SK-N-SH treated with all-trans-retinoic acid at 6 μM for 48 hours (cell line): Measurements from ENCODE around the gene GART.

Experiments
- ATAC-seq: fragments of 200-7000 bp; cut with Tn5 transposase; 3 replicates; pipeline ENCODE4 v1.9.1; 2020; ENCODE audit warnings: mild to moderate bottlenecking, moderate library complexity
- ARNTL ChIP-seq: fragments of 450-650 bp; formaldehyde crosslinking; IDR thresholded peaks from 2 replicates; pipeline ENCODE4 v1.5.0; 2020; ENCODE audit warnings: low read depth, mild to moderate bottlenecking, moderate library complexity, borderline replicate concordance
- BACH2 ChIP-seq: fragments of 250-450 bp; sonication (Bioruptor Pico); IDR thresholded peaks from 2 replicates; pipeline ENCODE4 v1.9.0; 2021; ENCODE audit warnings: mild to moderate bottlenecking, borderline replicate concordance
- CSDC2 ChIP-seq: fragments of 250-450 bp; sonication (Bioruptor Pico); IDR thresholded peaks from 2 replicates; pipeline ENCODE4 v1.5.0; 2020; ENCODE audit warnings: mild to moderate bottlenecking, moderate library complexity
- ESRRG ChIP-seq: fragments of 250-450 bp; sonication (Bioruptor Pico); IDR thresholded peaks from 2 replicates; pipeline ENCODE4 v1.6.1; 2021; ENCODE audit warnings: mild to moderate bottlenecking
- GLIS3 ChIP-seq: fragments of 250-450 bp; sonication (Bioruptor Pico); IDR thresholded peaks from 2 replicates; pipeline ENCODE4 v1.5.0; 2020; ENCODE audit warnings: mild to moderate bottlenecking, moderate library complexity
- ISL1 ChIP-seq: fragments of 250-450 bp; sonication (Bioruptor Pico); IDR thresholded peaks from 2 replicates; pipeline ENCODE4 v2.1.2; 2022; ENCODE audit warnings: mild to moderate bottlenecking, moderate library complexity
- POU6F1 ChIP-seq: fragments of 250-450 bp; sonication (Bioruptor Pico); IDR thresholded peaks from 2 replicates; pipeline ENCODE4 v1.8.0; 2021; ENCODE audit warnings: low read depth, mild to moderate bottlenecking, moderate library complexity, borderline replicate concordance
- PPARA ChIP-seq: fragments of 250-450 bp; sonication (Bioruptor Pico); IDR thresholded peaks from 2 replicates; pipeline ENCODE4 v1.5.0; 2020; ENCODE audit warnings: mild to moderate bottlenecking, borderline replicate concordance
- SNAI2 ChIP-seq: fragments of 250-450 bp; sonication (Bioruptor Pico); IDR thresholded peaks from 2 replicates; pipeline ENCODE4 v1.5.0; 2020; ENCODE audit warnings: mild to moderate bottlenecking, moderate library complexity
- TCF4 ChIP-seq: fragments of 250-450 bp; sonication (Bioruptor Pico); IDR thresholded peaks from 2 replicates; pipeline ENCODE4 v1.8.0; 2021; ENCODE audit warnings: mild to moderate bottlenecking, moderate library complexity, borderline replicate concordance
- TOX ChIP-seq: fragments of 250-450 bp; sonication (Bioruptor Pico); IDR thresholded peaks from 2 replicates; pipeline ENCODE4 v1.8.0; 2021; ENCODE audit warnings: mild to moderate bottlenecking, moderate library complexity, borderline replicate concordance
- TSHZ2 ChIP-seq: fragments of 250-450 bp; sonication (Bioruptor Pico); IDR thresholded peaks from 2 replicates; pipeline ENCODE4 v1.5.0; 2020; ENCODE audit warnings: mild to moderate bottlenecking, moderate library complexity
- ZC3H10 ChIP-seq: fragments of 250-450 bp; sonication (Bioruptor Pico); IDR thresholded peaks from 2 replicates; pipeline ENCODE4 v1.5.1; 2021; ENCODE audit warnings: mild to moderate bottlenecking, moderate library complexity
- ZFP3 ChIP-seq: fragments of 250-450 bp; sonication (Bioruptor Pico); IDR thresholded peaks from 2 replicates; pipeline ENCODE4 v1.5.0; 2020; ENCODE audit warnings: mild to moderate bottlenecking, moderate library complexity
- ZFP30 ChIP-seq: fragments of 450-650 bp; formaldehyde crosslinking; IDR thresholded peaks from 2 replicates; pipeline ENCODE4 v1.5.0; 2022; ENCODE audit warnings: mild to moderate bottlenecking, moderate library complexity
- ZNF565 ChIP-seq: fragments of 450-650 bp; formaldehyde crosslinking; conservative IDR thresholded peaks from 2 replicates; pipeline ENCODE4 v1.5.0; 2020; ENCODE audit warnings: low read depth, mild to moderate bottlenecking, moderate library complexity
- ZNF70 ChIP-seq: fragments of 450-650 bp; formaldehyde crosslinking; IDR thresholded peaks from 2 replicates; pipeline ENCODE4 v1.5.0; 2020; ENCODE audit warnings: mild to moderate bottlenecking, moderate library complexity
- ZNF8 ChIP-seq: fragments of 450-650 bp; formaldehyde crosslinking; IDR thresholded peaks from 2 replicates; pipeline ENCODE4 v1.5.0; 2020; ENCODE audit warnings: mild to moderate bottlenecking, moderate library complexity
- TF ChIP-seq, protein P1 (sequence below): fragments of 250-450 bp; sonication (Bioruptor Pico); IDR thresholded peaks from 2 replicates; pipeline ENCODE4 v1.8.0; 2020; ENCODE audit warnings: mild to moderate bottlenecking, moderate library complexity, borderline replicate concordance
- TF ChIP-seq, protein P2 (sequence below): fragments of 250-450 bp; sonication (Bioruptor Pico); IDR thresholded peaks from 2 replicates; pipeline ENCODE4 v1.5.1; 2021; ENCODE audit warnings: mild to moderate bottlenecking, moderate library complexity

The GART gene

GRCh38 chr21:33549848-33550771, 8.2 kb upstream of the GART start:
- TF ChIP-seq CSDC2 (CRISPR knock-in tag) (no peak), ZNF8 (CRISPR knock-in tag) (no peak), BACH2 (CRISPR knock-in tag) (no peak), ISL1 (CRISPR knock-in tag) (no peak), ESRRG (no peak), ZFP30 (CRISPR knock-in tag) (no peak), TCF4 (CRISPR knock-in tag) (no peak), ZNF70 (no peak)
- TF ChIP-seq, protein P1, sequence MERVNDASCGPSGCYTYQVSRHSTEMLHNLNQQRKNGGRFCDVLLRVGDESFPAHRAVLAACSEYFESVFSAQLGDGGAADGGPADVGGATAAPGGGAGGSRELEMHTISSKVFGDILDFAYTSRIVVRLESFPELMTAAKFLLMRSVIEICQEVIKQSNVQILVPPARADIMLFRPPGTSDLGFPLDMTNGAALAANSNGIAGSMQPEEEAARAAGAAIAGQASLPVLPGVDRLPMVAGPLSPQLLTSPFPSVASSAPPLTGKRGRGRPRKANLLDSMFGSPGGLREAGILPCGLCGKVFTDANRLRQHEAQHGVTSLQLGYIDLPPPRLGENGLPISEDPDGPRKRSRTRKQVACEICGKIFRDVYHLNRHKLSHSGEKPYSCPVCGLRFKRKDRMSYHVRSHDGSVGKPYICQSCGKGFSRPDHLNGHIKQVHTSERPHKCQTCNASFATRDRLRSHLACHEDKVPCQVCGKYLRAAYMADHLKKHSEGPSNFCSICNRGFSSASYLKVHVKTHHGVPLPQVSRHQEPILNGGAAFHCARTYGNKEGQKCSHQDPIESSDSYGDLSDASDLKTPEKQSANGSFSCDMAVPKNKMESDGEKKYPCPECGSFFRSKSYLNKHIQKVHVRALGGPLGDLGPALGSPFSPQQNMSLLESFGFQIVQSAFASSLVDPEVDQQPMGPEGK = no peak
- TF ChIP-seq, protein P2, sequence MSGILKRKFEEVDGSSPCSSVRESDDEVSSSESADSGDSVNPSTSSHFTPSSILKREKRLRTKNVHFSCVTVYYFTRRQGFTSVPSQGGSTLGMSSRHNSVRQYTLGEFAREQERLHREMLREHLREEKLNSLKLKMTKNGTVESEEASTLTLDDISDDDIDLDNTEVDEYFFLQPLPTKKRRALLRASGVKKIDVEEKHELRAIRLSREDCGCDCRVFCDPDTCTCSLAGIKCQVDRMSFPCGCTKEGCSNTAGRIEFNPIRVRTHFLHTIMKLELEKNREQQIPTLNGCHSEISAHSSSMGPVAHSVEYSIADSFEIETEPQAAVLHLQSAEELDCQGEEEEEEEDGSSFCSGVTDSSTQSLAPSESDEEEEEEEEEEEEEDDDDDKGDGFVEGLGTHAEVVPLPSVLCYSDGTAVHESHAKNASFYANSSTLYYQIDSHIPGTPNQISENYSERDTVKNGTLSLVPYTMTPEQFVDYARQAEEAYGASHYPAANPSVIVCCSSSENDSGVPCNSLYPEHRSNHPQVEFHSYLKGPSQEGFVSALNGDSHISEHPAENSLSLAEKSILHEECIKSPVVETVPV = no peak

GRCh38 chr21:33546086-33546485, 4.2 kb upstream of the GART start:
- no peak for TF ChIP-seq ZFP30 (CRISPR knock-in tag)
- no peak for TF ChIP-seq PPARA (CRISPR knock-in tag)
- TF ChIP-seq ISL1 (CRISPR knock-in tag) = no peak
- no peak for TF ChIP-seq ZFP3 (CRISPR knock-in tag)
- TF ChIP-seq TOX (CRISPR knock-in tag) = no peak
- TF ChIP-seq CSDC2 (CRISPR knock-in tag) = no peak
- TF ChIP-seq, protein P2 = no peak
- TF ChIP-seq ZNF565 = no peak
- TF ChIP-seq SNAI2 (CRISPR knock-in tag) = no peak
- no peak for TF ChIP-seq TCF4 (CRISPR knock-in tag)
- no peak for TF ChIP-seq ZC3H10 (CRISPR knock-in tag)
- TF ChIP-seq ARNTL = no peak
- no peak for TF ChIP-seq ESRRG
- no peak for TF ChIP-seq GLIS3
- no peak for TF ChIP-seq ZNF8 (CRISPR knock-in tag)
- TF ChIP-seq TSHZ2 (CRISPR knock-in tag) = no peak
- TF ChIP-seq POU6F1 (CRISPR knock-in tag) = no peak
- no peak for TF ChIP-seq BACH2 (CRISPR knock-in tag)
- no peak for ATAC-seq

More at GRCh38 chr21:33549848-33550771, 8.2 kb upstream of the GART start:
- no peak for ATAC-seq
